A673 (cell line): ENCODE results near the gene PIK3AP1.

ENCODE experiments used
- EZH2 ChIP-seq: fragments of 200-600 bp; sonication (generic); IDR thresholded peaks from 2 replicates; pipeline ENCODE4 v1.6.1; 2017; ENCODE audit warnings: borderline replicate concordance, low read depth, mild to moderate bottlenecking, mixed read lengths, antibody characterized with exemption, low read length; ENCODE audit not compliant: poor library complexity, severe bottlenecking
- TF ChIP-seq, protein P1 (sequence below): fragments of 300-800, 200-600 bp; sonication (generic); conservative IDR thresholded peaks from 2 replicates; pipeline ENCODE4 v1.5.1; 2017; ENCODE audit warnings: low read depth, mild to moderate bottlenecking, antibody characterized with exemption, low read length, moderate library complexity, mixed read lengths

- no peak for TF ChIP-seq EZH2
- TF ChIP-seq, protein P1, sequence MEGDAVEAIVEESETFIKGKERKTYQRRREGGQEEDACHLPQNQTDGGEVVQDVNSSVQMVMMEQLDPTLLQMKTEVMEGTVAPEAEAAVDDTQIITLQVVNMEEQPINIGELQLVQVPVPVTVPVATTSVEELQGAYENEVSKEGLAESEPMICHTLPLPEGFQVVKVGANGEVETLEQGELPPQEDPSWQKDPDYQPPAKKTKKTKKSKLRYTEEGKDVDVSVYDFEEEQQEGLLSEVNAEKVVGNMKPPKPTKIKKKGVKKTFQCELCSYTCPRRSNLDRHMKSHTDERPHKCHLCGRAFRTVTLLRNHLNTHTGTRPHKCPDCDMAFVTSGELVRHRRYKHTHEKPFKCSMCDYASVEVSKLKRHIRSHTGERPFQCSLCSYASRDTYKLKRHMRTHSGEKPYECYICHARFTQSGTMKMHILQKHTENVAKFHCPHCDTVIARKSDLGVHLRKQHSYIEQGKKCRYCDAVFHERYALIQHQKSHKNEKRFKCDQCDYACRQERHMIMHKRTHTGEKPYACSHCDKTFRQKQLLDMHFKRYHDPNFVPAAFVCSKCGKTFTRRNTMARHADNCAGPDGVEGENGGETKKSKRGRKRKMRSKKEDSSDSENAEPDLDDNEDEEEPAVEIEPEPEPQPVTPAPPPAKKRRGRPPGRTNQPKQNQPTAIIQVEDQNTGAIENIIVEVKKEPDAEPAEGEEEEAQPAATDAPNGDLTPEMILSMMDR: no peak
Observed at GRCh38 chr10:96584474-96584873, 135.8 kb downstream of the PIK3AP1 start.
